Nephron (organoid): ENCODE results near the gene BABAM1.

Experiments
- H3K27ac Mint-ChIP-seq, 3 experiments: 2 replicates each; pipeline ENCODE4 v1.8.0; 2020; ENCODE audit warnings: mixed read lengths in 3 of 3, mild to moderate bottlenecking in 2 of 3, moderate library complexity in 1 of 3
- H3K27me3 Mint-ChIP-seq: 2 replicates; pipeline ENCODE4 v1.8.0; 2021; ENCODE audit warnings: low read depth, mild to moderate bottlenecking, moderate library complexity, mixed read lengths
- H3K36me3 Mint-ChIP-seq: 2 replicates; pipeline ENCODE4 v1.8.0; 2020; ENCODE audit warnings: low read depth, mixed read lengths
- H3K4me1 Mint-ChIP-seq: 2 replicates; pipeline ENCODE4 v1.8.0; 2020; ENCODE audit warnings: mixed read lengths
- H3K4me3 Mint-ChIP-seq, 3 experiments: 2 replicates each; pipeline ENCODE4 v1.8.0; 2020; ENCODE audit warnings: mild to moderate bottlenecking in 3 of 3, mixed read lengths in 3 of 3, moderate library complexity in 2 of 3
- H3K9me3 Mint-ChIP-seq: 2 replicates; pipeline ENCODE4 v1.8.0; 2020; ENCODE audit warnings: mixed read lengths
- CTCF ChIP-seq, 3 experiments: fragments of 200-600 bp; sonication (generic); IDR thresholded peaks; one replicate each; pipeline ENCODE4 v1.5.0; 2021; ENCODE audit warnings: antibody characterized with exemption in 3 of 3; ENCODE audit not compliant: unreplicated experiment in 3 of 3

The BABAM1 gene

GRCh38 chr19:17320435-17320834 lies 53.2 kb downstream of the BABAM1 start:
- no peak overlapping the region for H3K27ac Mint-ChIP-seq
- no peak for TF ChIP-seq CTCF (IDR thresholded peaks at IDR 0.05; ENCODE audit: unreplicated experiment in 3 of 3)
- no peaks in the 10 kb centered on the region for H3K9me3 Mint-ChIP-seq
- peaks cover 19% of the 10 kb centered on the region for H3K36me3 Mint-ChIP-seq
- no peaks in the 10 kb centered on the region for H3K4me1 Mint-ChIP-seq
- H3K27me3 Mint-ChIP-seq, result no peaks in the 10 kb centered on the region
- no peak overlapping the region for H3K4me3 Mint-ChIP-seq

GRCh38 chr19:17321655-17322489 lies 54.6 kb downstream of the BABAM1 start:
- no peak overlapping the region for H3K27ac Mint-ChIP-seq
- peaks cover 1% of the 10 kb centered on the region for H3K27me3 Mint-ChIP-seq
- TF ChIP-seq CTCF (IDR thresholded peaks at IDR 0.05; ENCODE audit: unreplicated experiment in 3 of 3), result no peak
- H3K36me3 Mint-ChIP-seq, result peaks cover 11% of the 10 kb centered on the region
- H3K4me3 Mint-ChIP-seq, result no peak overlapping the region
- H3K4me1 Mint-ChIP-seq, result no peaks in the 10 kb centered on the region
- no peaks in the 10 kb centered on the region for H3K9me3 Mint-ChIP-seq

GRCh38 chr19:17322854-17323253 lies 55.6 kb downstream of the BABAM1 start:
- Mint-ChIP-seq H3K9me3 (no peaks in the 10 kb centered on the region), H3K4me1 (peaks cover 3% of the 10 kb centered on the region), H3K4me3 (no peak overlapping the region), H3K36me3 (peaks cover 11% of the 10 kb centered on the region), H3K27ac (peak overlapping the region in 1 of 3 experiments; percentile 60), H3K27me3 (peaks cover 7% of the 10 kb centered on the region)
- TF ChIP-seq CTCF (IDR thresholded peaks at IDR 0.05; ENCODE audit: unreplicated experiment in 3 of 3), result no peak

GRCh38 chr19:17323300-17323963 lies 56.2 kb downstream of the BABAM1 start:
- Mint-ChIP-seq H3K27me3 (peaks cover 9% of the 10 kb centered on the region), H3K4me3 (no peak overlapping the region), H3K27ac (peak overlapping the region in 1 of 3 experiments; percentile 60), H3K36me3 (peaks cover 11% of the 10 kb centered on the region), H3K4me1 (peaks cover 4% of the 10 kb centered on the region), H3K9me3 (no peaks in the 10 kb centered on the region)
- no peak for TF ChIP-seq CTCF (IDR thresholded peaks at IDR 0.05; ENCODE audit: unreplicated experiment in 3 of 3)

- Mint-ChIP-seq H3K36me3 (peaks cover 11% of the 10 kb centered on the region), H3K27ac (no peak overlapping the region), H3K27me3 (peaks cover 9% of the 10 kb centered on the region), H3K4me3 (no peak overlapping the region), H3K4me1 (peaks cover 4% of the 10 kb centered on the region), H3K9me3 (no peaks in the 10 kb centered on the region)
- TF ChIP-seq CTCF (IDR thresholded peaks at IDR 0.05; ENCODE audit: unreplicated experiment in 3 of 3), result no peak
Measured at GRCh38 chr19:17323964-17324332, 56.7 kb downstream of the BABAM1 start.
